Globus pallidus (tissue), 1 donor: ENCODE measurements around the gene ANXA2.

Source experiments
- DNase-seq: peaks from one replicate; pipeline ENCODE4 v3.0.0-alpha.2; 2015; ENCODE audit warnings: low spot score

Gene ANXA2

DNA sequence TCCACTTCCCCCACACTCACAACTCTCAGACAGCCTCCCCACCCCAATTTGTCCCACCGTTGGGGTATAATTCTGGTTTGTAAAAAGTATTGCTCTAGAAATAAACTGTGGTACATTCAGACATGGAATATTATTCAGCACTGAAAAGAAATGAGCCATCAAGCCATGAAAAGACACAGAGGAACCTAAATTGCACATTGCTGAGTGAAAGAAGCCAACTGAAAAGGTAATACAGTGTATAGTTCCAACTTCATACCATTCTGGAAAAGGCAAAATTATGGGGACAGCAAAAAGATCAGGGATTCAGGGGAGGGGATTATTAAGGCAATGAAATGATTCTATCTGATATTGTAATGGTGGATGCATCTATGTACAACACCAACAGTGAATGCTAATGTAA lies 10.5 kb downstream of the ANXA2 start:
- DNase-seq, result no peak

GRCh38 chr15:60386615-60387014 lies 11.2 kb downstream of the ANXA2 start:
- no peak for DNase-seq

DNA sequence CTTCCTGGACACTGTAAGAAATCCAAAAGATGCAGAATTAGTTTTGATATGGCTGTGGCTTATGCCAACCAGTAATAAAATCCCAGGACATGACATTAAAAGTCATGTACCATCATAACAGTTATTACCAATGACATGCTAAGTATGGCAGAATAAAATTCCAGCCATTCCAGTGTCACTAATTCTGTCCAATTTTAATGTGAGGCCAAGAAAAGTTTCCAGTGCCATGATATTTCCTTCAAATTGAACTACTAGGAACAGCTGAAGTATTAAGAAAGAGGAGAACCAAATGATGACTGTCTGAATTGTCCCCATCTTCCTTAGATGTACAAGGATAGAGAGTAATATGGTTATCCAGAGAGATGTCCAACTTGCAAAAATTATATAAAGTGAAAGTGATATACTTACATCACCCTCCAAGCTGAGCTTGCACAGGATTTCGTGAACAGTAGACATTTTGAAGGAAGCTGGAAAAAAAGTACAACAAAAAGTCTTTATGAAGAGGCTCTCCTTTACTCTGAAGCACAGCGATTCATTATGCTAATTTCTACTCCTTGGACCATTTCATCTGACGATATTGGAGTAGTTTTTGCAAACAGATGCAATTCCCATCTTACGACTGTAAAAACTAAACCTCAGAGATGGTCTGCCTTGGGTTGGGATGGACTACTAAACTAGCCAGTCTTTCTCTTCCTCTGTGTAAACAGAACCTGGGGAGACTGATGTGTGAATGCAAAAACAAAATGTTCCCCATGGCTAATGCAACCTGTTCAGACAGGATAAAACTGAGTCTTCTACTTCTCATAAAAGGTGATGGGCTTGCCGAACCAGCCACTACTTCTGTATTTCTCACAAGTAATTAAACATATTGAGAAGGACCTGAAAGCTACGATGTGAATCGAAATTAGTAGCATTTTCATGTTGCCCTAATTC lies 11.9 kb downstream of the ANXA2 start:
- no peak for DNase-seq

- DNase-seq, result no peak
Observed at GRCh38 chr15:60384526-60385126, 13.2 kb downstream of the ANXA2 start.

- no peak for DNase-seq
Observed at GRCh38 chr15:60384053-60384452, 13.7 kb downstream of the ANXA2 start.

GRCh38 chr15:60382773-60383674 lies 14.8 kb downstream of the ANXA2 start:
- DNase-seq, result no peak

GRCh38 chr15:60381148-60381788 lies 16.5 kb downstream of the ANXA2 start:
- no peak for DNase-seq

- DNase-seq, result no peak
Observed at GRCh38 chr15:60379525-60380274, 18.1 kb downstream of the ANXA2 start.

GRCh38 chr15:60379185-60379524 lies 18.6 kb downstream of the ANXA2 start:
- no peak for DNase-seq

DNA sequence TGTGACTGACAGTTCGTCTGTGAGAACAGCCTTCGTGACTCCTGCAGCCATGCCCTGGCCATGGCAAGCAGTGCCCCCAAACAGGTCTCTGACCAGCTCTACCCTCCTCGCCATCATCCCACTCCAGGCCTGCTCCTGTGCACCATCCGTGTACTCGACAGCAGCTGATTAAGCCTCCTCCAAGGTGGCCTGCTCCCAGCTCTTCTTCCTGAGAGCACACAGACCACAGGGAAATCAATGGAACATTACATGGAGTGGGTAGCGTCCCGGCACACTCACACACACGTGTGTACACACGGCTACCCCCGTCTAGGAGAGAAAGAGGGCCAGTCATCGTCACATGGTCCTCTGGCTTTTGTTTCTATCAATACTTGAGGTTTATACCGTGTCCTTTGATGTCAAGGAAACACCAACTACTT lies 21.1 kb downstream of the ANXA2 start:
- DNase-seq, result no peak

DNA sequence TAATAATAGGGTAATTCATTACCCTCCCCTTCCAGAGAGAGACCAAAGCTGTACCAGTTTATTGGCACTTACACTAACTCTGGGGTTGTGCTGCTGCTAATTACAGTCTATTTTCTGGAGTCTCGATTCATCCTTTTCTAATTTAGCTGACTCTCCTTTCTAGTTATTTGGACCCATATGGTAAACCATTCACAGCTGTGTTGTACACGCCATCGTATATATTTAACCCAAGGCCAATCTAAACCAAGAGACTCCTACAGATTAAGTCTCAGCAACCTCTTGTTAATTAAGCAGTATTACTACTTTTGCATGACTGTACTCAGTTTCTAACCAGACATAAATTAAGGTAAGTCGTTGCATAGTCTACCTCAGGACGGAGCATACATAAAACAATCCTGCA lies 22.5 kb downstream of the ANXA2 start:
- DNase-seq, result no peak

DNA sequence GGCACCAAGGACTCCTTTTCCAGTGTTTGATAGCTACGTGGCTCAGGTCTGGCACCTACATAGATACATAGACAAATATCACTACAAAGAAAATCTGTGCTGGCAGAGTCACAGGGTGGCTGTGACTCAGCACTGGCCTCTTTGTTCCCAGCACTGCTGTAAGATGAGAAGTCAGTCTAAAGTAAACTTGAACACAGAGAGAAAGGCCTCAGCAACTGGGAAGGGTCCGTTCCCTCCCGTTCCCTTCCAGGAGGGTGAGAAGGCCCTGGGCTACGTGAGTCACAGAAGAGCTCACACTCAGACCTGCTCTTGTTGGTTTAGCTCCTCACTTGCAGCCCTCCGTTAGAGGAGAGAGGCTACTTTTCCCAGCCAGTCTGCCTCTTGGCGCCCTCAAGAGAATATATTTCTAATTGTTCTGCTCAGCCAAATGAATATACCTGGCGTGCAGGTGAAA lies 23.1 kb downstream of the ANXA2 start:
- no peak for DNase-seq

DNA sequence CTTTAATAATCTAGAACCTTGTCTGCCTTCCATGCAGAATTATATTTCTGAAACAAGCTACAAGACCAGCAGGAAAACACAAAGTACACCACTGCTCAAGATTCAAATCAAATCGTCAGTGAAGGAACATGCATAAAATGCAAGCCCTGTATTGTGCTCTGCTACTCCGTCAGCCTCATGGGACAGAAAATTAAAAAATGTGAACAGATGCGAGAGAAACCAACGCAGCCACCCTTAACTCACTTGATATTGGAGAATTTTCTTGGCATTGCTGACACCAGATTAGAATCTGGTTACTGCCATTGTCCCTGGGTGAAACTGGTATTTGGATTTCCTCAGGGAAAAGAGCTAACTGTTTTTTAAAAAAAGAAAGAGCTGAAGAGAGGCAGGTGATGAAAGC lies 23.6 kb downstream of the ANXA2 start:
- no peak for DNase-seq

DNA sequence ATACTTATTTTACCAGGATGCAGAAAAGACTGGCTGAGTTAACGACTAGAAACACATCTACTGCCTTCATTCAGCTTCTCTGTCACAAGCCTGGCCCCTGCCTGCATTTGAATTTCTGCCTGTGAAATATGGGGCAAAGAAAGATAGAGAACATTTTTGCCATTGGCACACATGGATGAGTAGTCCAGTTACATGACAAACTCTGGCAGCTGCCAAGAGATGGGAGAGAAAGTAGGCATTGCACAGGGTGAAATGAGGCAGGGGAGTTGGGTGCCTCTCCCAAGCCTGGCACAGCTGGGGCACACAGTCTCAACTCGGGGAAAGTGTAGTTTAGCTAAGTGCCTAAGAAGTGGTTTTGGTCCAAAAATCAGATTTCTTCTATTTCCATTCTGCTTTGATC lies 24.0 kb downstream of the ANXA2 start:
- no peak for DNase-seq

GRCh38 chr15:60373327-60373726 lies 24.5 kb downstream of the ANXA2 start:
- DNase-seq, result no peak

- DNase-seq, result no peak
Observed at GRCh38 chr15:60372756-60373155, 25.0 kb downstream of the ANXA2 start.

DNA sequence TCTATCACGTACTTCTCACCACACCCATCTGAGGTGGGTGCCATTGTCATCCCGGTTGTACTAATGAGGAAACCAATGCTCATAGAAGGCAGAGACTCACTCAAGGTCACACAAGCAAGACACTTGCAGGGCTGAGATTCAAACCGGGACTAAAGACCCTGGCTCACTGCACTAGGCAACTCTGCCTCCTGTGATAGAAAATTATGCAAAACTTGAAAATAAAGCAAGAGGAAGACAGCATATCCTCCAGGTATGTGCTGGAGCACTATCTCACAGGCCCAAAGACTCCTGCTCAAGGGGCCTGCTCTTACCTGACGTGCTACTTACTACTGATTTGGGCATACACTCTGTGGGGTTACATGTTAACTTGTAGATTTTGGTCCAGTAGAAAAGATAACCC lies 25.6 kb downstream of the ANXA2 start:
- no peak for DNase-seq

- no peak for DNase-seq
Observed at GRCh38 chr15:60371175-60372051, 26.4 kb downstream of the ANXA2 start.

DNA sequence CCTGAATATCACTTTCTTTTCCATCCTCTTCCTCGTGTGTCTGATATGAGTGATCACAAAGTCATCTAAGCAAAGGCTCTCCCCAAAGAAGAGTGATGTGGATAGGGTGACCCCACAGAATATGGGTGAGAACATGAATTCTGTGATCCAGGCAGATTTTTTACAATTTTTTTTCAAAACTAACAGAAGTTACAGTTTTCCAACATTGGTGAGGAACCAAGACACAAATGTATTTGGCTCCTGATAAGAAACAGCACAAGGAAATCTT lies 27.0 kb downstream of the ANXA2 start:
- no peak for DNase-seq

GRCh38 chr15:60370105-60370868 lies 27.5 kb downstream of the ANXA2 start:
- DNase-seq, result no peak
